ENCODE measurements around the gene PIGQ.

- TF ChIP-seq CTCF (IDR thresholded peaks at IDR 0.05; ENCODE audit: low read depth, low read length) (no peak), EZH2phosphoT487 (IDR thresholded peaks at IDR 0.05; ENCODE audit: low read depth) (no peak)
Measured at GRCh38 chr16:593406-593805, 23.6 kb downstream of the PIGQ start.
